ENCODE data around the gene PTPRG. TPM values are rescaled to one million over a fixed set of nuclear protein-coding genes. Genes with fewer than 3 reads are reported as not detected.

Gene PTPRG
- total and polyA plus RNA-seq, 8 donors = 50.9 to 88.4 (median 54.4) TPM

- intact Hi-C loops (cut with DNase I) = no loop called here
- ATAC-seq = no peak
Measured at GRCh38 chr3:61777483-61777882, 216.1 kb downstream of the PTPRG start.

GRCh38 chr3:61778095-61778494 lies 216.7 kb downstream of the PTPRG start:
- no peak overlapping the region for H3K27ac ChIP-seq
- no peak for TF ChIP-seq CTCF (IDR thresholded peaks at IDR 0.05)
- intact Hi-C loops (cut with DNase I) = no loop called here
- H3K9me3 ChIP-seq = no peaks in the 10 kb centered on the region
- no peaks in the 10 kb centered on the region for H3K36me3 ChIP-seq
- no peak for DNase-seq
- no peak for ATAC-seq
- no peaks in the 10 kb centered on the region for H3K27me3 ChIP-seq
- no peak overlapping the region for H3K4me3 ChIP-seq
- H3K4me1 ChIP-seq = no peaks in the 10 kb centered on the region

More at GRCh38 chr3:61777483-61777882, 216.1 kb downstream of the PTPRG start:
- H3K27me3 ChIP-seq = no peaks in the 10 kb centered on the region
- no peak overlapping the region for H3K4me3 ChIP-seq
- H3K27ac ChIP-seq = no peak overlapping the region
- no peak for TF ChIP-seq CTCF (IDR thresholded peaks at IDR 0.05)
- no peaks in the 10 kb centered on the region for H3K9me3 ChIP-seq
- no peaks in the 10 kb centered on the region for H3K4me1 ChIP-seq
- no peaks in the 10 kb centered on the region for H3K36me3 ChIP-seq
- DNase-seq = no peak

- intact Hi-C loops (cut with DNase I) = no loop called here
- no peaks in the 10 kb centered on the region for H3K9me3 ChIP-seq
- TF ChIP-seq CTCF (IDR thresholded peaks at IDR 0.05) = no peak
Measured at GRCh38 chr3:61780016-61780415, 218.6 kb downstream of the PTPRG start.

GRCh38 chr3:61780455-61781228 lies 219.3 kb downstream of the PTPRG start:
- Histone ChIP-seq H3K27me3 (no peaks in the 10 kb centered on the region), H3K4me3 (no peak overlapping the region), H3K27ac (no peak overlapping the region), H3K4me1 (no peaks in the 10 kb centered on the region), H3K9me3 (no peaks in the 10 kb centered on the region), H3K36me3 (no peaks in the 10 kb centered on the region)
- no peak for ATAC-seq
- intact Hi-C loops (cut with DNase I) = no loop called here
- no peak for TF ChIP-seq CTCF (IDR thresholded peaks at IDR 0.05)
- no peak for DNase-seq

More at GRCh38 chr3:61780016-61780415, 218.6 kb downstream of the PTPRG start:
- H3K4me1 ChIP-seq = no peaks in the 10 kb centered on the region
- H3K27ac ChIP-seq = no peak overlapping the region
- ATAC-seq = no peak
- no peak overlapping the region for H3K4me3 ChIP-seq
- no peak for DNase-seq
- H3K36me3 ChIP-seq = no peaks in the 10 kb centered on the region
- no peaks in the 10 kb centered on the region for H3K27me3 ChIP-seq

GRCh38 chr3:61783993-61784718 lies 222.8 kb downstream of the PTPRG start:
- Histone ChIP-seq H3K4me1 (no peaks in the 10 kb centered on the region), H3K36me3 (no peaks in the 10 kb centered on the region), H3K9me3 (no peaks in the 10 kb centered on the region), H3K4me3 (no peak overlapping the region), H3K27ac (no peak overlapping the region), H3K27me3 (no peaks in the 10 kb centered on the region)
- DNase-seq (no peak), ATAC-seq (peak; percentile 19)
- TF ChIP-seq CTCF (IDR thresholded peaks at IDR 0.05) = no peak
- intact Hi-C loops (cut with DNase I) = no loop called here

All from left lung (tissue), 10 donors.